ENCODE measurements around the gene OSBPL5.

OSBPL5 gene

DNA sequence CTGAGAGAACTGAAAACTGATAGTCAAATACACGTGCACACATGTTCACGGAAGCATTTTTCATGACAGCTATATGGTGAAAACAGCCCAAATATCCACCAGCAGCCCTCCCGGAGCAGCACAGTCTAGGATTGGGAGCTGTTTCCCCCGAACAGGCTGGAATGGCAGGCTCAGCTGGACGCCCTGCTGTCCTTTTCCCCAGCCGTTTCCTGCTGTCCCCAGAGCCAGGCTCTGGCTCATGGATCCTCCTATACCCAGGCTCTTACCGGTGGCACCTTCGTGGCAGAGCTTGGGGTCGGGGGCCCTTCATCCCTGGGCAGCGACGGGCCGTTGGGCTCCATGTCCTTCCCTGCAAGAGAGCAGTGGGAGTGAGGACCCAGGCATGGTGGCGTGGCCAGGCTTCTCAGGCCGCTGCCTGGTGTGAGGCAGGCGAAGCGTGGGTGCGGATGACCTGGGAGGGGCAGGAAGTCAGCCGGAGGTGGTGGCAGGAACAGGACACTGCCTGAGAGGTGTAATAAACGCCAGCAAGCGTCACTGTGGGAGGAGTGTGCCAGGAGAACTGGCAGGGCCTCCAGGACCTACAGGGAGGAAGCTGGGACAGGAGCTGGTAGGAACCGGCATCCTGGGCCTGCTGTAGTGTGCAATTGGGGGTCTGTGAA is 38.8 kb downstream of the OSBPL5 start:
- peaks cover 11% of the 10 kb centered on the region for H3K4me1 ChIP-seq (ENCODE audit: control insufficient read depth, insufficient read depth, low read depth, low read length)
- H3K36me3 ChIP-seq (ENCODE audit: control insufficient read depth in 1 of 2, insufficient read depth in 2 of 2, low read depth in 1 of 2, low read length in 2 of 2): peaks cover 25 to 56% of the 10 kb centered on the region in 2 experiments
- H3K27ac ChIP-seq (ENCODE audit: low read length, poor library complexity, severe bottlenecking): no peak overlapping the region
- no peak overlapping the region for H2BK5ac ChIP-seq (ENCODE audit: low read depth, low read length, poor library complexity, severe bottlenecking)
- H3K4me2 ChIP-seq (ENCODE audit: low read length, poor library complexity, severe bottlenecking): no peak overlapping the region
- H4K91ac ChIP-seq (ENCODE audit: low read length): no peak overlapping the region
- no peak overlapping the region for H2BK12ac ChIP-seq (ENCODE audit: low read length in 2 of 2)
- no peak overlapping the region for H3K4ac ChIP-seq (ENCODE audit: low read depth in 1 of 2, low read length in 2 of 2)
- peaks cover 2% of the 10 kb centered on the region for H3K79me1 ChIP-seq (replicated peaks; ENCODE audit: low read length, poor library complexity, severe bottlenecking)
- H3K23ac ChIP-seq (ENCODE audit: low read length in 2 of 2): no peak overlapping the region
- H3K9ac ChIP-seq (ENCODE audit: low read length): no peak overlapping the region
- H4K8ac ChIP-seq (ENCODE audit: low read length): no peak overlapping the region
- WGBS: 89% methylated on average over 21 of the region's 21 CpGs
- H3K14ac ChIP-seq (ENCODE audit: low read length in 2 of 2): no peak overlapping the region
- no peak for DNase-seq
- H3K4me3 ChIP-seq (ENCODE audit: insufficient read depth in 1 of 2, low read depth in 1 of 2, low read length in 2 of 2): no peak overlapping the region
- no peak overlapping the region for H2AK5ac ChIP-seq (ENCODE audit: low read length, severe bottlenecking)
- no peaks in the 10 kb centered on the region for H3K9me3 ChIP-seq (ENCODE audit: control insufficient read depth, low read length)
- H2BK15ac ChIP-seq (ENCODE audit: low read depth, poor library complexity, severe bottlenecking): no peak overlapping the region
- H3K27me3 ChIP-seq (ENCODE audit: control insufficient read depth in 1 of 2, insufficient read depth in 1 of 2, low read length in 2 of 2): no peaks in the 10 kb centered on the region
- no peak overlapping the region for H3K18ac ChIP-seq (ENCODE audit: low read depth in 1 of 2, low read length in 2 of 2)
- no peak overlapping the region for H2AFZ ChIP-seq (ENCODE audit: low read depth, low read length)
- H2BK120ac ChIP-seq (ENCODE audit: low read depth, low read length): no peak overlapping the region

DNA sequence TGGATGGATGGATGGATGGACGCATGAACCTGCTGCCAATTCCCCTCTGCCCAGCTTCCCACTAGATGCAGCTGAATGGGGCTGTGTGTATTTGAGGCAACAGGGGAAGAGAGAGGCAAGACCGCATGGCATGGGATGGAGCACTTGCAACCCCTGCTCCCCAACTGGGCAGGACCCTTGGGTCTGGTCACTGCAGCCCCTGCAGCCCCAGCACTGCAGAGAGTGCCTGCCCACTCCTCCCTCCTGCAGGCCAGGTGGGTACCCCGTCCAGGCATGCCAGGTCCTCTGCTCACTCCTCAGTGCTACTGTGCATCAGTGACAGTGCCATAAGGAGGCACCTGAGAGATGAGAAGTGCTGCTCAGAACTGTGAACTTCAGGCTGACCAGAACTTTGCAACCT is 40.3 kb downstream of the OSBPL5 start:
- Histone ChIP-seq H2BK120ac (ENCODE audit: low read depth, low read length) (no peak overlapping the region), H3K18ac (ENCODE audit: low read depth in 1 of 2, low read length in 2 of 2) (no peak overlapping the region), H3K27me3 (ENCODE audit: control insufficient read depth in 1 of 2, insufficient read depth in 1 of 2, low read length in 2 of 2) (no peaks in the 10 kb centered on the region), H3K9me3 (ENCODE audit: control insufficient read depth, low read length) (no peaks in the 10 kb centered on the region), H4K8ac (ENCODE audit: low read length) (no peak overlapping the region), H3K36me3 (ENCODE audit: control insufficient read depth in 1 of 2, insufficient read depth in 2 of 2, low read depth in 1 of 2, low read length in 2 of 2) (peaks cover 36 to 68% of the 10 kb centered on the region in 2 experiments), H3K14ac (ENCODE audit: low read length in 2 of 2) (peak overlapping the region in 1 of 2 experiments; percentile 58), H3K4me3 (ENCODE audit: insufficient read depth in 1 of 2, low read depth in 1 of 2, low read length in 2 of 2) (no peak overlapping the region), H3K27ac (ENCODE audit: low read length, poor library complexity, severe bottlenecking) (no peak overlapping the region), H3K4ac (ENCODE audit: low read depth in 1 of 2, low read length in 2 of 2) (no peak overlapping the region), H2BK12ac (ENCODE audit: low read length in 2 of 2) (peak overlapping the region in 1 of 2 experiments; percentile 29), H2AFZ (ENCODE audit: low read depth, low read length) (no peak overlapping the region), H3K23ac (ENCODE audit: low read length in 2 of 2) (no peak overlapping the region), H2BK15ac (ENCODE audit: low read depth, poor library complexity, severe bottlenecking) (no peak overlapping the region), H4K91ac (ENCODE audit: low read length) (no peak overlapping the region), H3K79me1 (replicated peaks; ENCODE audit: low read length, poor library complexity, severe bottlenecking) (peaks cover 2% of the 10 kb centered on the region), H3K4me1 (ENCODE audit: control insufficient read depth, insufficient read depth, low read depth, low read length) (peaks cover 12% of the 10 kb centered on the region), H2BK5ac (ENCODE audit: low read depth, low read length, poor library complexity, severe bottlenecking) (no peak overlapping the region), H3K4me2 (ENCODE audit: low read length, poor library complexity, severe bottlenecking) (no peak overlapping the region), H3K9ac (ENCODE audit: low read length) (no peak overlapping the region), H2AK5ac (ENCODE audit: low read length, severe bottlenecking) (no peak overlapping the region)
- WGBS: 79% methylated on average over 3 of the region's 3 CpGs
- DNase-seq: no peak

DNA sequence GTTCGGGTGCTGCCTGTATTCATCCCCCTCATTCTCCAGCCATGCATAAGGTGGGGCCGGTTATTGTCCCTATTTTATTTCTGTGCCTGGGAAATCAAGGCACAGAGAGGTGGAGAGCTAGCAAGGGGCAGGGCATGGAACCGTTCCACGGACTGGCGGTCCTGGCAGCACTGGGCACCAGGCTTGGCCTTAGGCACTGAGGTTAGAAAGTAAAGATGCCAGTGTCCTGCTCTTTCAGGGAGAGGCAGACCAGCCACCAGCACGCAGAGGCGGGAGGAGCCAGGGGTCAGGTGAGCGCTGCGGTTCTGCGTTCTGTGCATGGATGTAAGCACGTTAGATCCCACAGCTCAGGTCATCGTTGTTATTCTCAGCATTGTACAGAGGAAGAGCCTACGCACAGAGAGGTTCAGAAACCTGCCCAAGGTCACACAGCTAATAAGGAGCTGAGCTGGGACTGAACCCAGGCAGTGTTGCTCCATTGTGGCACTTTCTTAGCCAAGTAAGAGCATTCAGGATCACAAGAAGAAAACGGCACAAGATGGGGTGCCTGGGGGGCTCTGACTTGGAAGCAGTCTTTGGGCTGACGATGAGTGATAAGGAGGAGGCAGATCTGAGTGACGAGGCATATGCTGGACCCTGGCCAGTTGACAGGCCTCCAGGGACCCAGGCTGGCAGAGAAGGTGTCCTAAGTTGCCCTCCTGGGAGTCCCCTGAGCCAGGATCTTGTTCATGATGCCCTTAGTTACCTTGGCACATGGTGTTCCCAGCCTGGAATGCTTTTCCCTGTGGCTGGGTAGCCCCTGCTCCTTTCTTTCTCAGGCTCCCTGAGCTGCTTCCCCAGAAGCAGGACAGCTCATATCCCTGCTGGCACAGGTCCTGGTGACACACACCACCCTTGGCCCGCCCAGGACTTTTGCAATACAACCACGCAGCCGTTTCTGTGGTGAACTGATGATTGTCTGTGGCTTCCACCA is 41.1 kb downstream of the OSBPL5 start:
- H3K27ac ChIP-seq (ENCODE audit: low read length, poor library complexity, severe bottlenecking): no peak overlapping the region
- H2BK5ac ChIP-seq (ENCODE audit: low read depth, low read length, poor library complexity, severe bottlenecking): no peak overlapping the region
- no peaks in the 10 kb centered on the region for H3K79me1 ChIP-seq (replicated peaks; ENCODE audit: low read length, poor library complexity, severe bottlenecking)
- peaks cover 12% of the 10 kb centered on the region for H3K4me1 ChIP-seq (ENCODE audit: control insufficient read depth, insufficient read depth, low read depth, low read length)
- peak overlapping the region in 1 of 2 experiments; percentile 46 for H3K18ac ChIP-seq (ENCODE audit: low read depth in 1 of 2, low read length in 2 of 2)
- no peak overlapping the region for H3K4ac ChIP-seq (ENCODE audit: low read depth in 1 of 2, low read length in 2 of 2)
- H3K23ac ChIP-seq (ENCODE audit: low read length in 2 of 2): no peak overlapping the region
- no peak overlapping the region for H2BK15ac ChIP-seq (ENCODE audit: low read depth, poor library complexity, severe bottlenecking)
- H3K9ac ChIP-seq (ENCODE audit: low read length): peak overlapping the region; percentile 53
- H3K27me3 ChIP-seq (ENCODE audit: control insufficient read depth in 1 of 2, insufficient read depth in 1 of 2, low read length in 2 of 2): no peaks in the 10 kb centered on the region
- H3K4me3 ChIP-seq (ENCODE audit: insufficient read depth in 1 of 2, low read depth in 1 of 2, low read length in 2 of 2): peak overlapping the region in 1 of 2 experiments; percentile 57
- no peak overlapping the region for H3K14ac ChIP-seq (ENCODE audit: low read length in 2 of 2)
- no peaks in the 10 kb centered on the region for H3K9me3 ChIP-seq (ENCODE audit: control insufficient read depth, low read length)
- H4K8ac ChIP-seq (ENCODE audit: low read length): no peak overlapping the region
- WGBS: 79% methylated on average over 19 of the region's 19 CpGs
- H3K36me3 ChIP-seq (ENCODE audit: control insufficient read depth in 1 of 2, insufficient read depth in 2 of 2, low read depth in 1 of 2, low read length in 2 of 2): peaks cover 44 to 76% of the 10 kb centered on the region in 2 experiments
- no peak overlapping the region for H2AK5ac ChIP-seq (ENCODE audit: low read length, severe bottlenecking)
- no peak overlapping the region for H3K4me2 ChIP-seq (ENCODE audit: low read length, poor library complexity, severe bottlenecking)
- peak overlapping the region in 1 of 2 experiments; percentile 10 for H2BK12ac ChIP-seq (ENCODE audit: low read length in 2 of 2)
- H4K91ac ChIP-seq (ENCODE audit: low read length): no peak overlapping the region
- no peak overlapping the region for H2AFZ ChIP-seq (ENCODE audit: low read depth, low read length)
- DNase-seq: peak; percentile 93
- H2BK120ac ChIP-seq (ENCODE audit: low read depth, low read length): no peak overlapping the region

DNA sequence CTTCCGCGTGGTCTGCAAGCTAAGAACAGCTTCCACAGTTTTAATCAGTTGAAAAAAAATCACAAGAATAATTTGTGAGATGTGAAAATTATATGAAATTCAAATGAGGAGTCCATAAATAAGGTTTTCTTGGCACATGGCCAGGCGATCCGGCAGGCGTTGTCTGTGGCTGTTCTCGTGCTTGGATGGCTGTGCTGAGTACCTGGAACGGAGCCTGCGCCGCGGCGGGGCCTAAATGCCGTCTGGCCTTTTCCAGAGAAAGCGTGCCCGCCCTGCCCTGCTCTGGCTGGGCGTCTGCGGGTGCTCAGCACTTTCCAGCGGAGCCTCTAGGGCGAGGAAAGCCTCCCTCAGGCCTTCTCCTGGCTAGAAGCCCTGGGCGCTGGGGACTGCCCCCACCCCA is 41.8 kb downstream of the OSBPL5 start:
- H3K27ac ChIP-seq (ENCODE audit: low read length, poor library complexity, severe bottlenecking): no peak overlapping the region
- H2BK120ac ChIP-seq (ENCODE audit: low read depth, low read length): no peak overlapping the region
- no peaks in the 10 kb centered on the region for H3K27me3 ChIP-seq (ENCODE audit: control insufficient read depth in 1 of 2, insufficient read depth in 1 of 2, low read length in 2 of 2)
- no peaks in the 10 kb centered on the region for H3K79me1 ChIP-seq (replicated peaks; ENCODE audit: low read length, poor library complexity, severe bottlenecking)
- H2AK5ac ChIP-seq (ENCODE audit: low read length, severe bottlenecking): no peak overlapping the region
- peak overlapping the region in 1 of 2 experiments; percentile 10 for H2BK12ac ChIP-seq (ENCODE audit: low read length in 2 of 2)
- H3K9me3 ChIP-seq (ENCODE audit: control insufficient read depth, low read length): no peaks in the 10 kb centered on the region
- no peak overlapping the region for H3K4ac ChIP-seq (ENCODE audit: low read depth in 1 of 2, low read length in 2 of 2)
- H3K9ac ChIP-seq (ENCODE audit: low read length): peak overlapping the region; percentile 39
- no peak overlapping the region for H3K14ac ChIP-seq (ENCODE audit: low read length in 2 of 2)
- H3K4me2 ChIP-seq (ENCODE audit: low read length, poor library complexity, severe bottlenecking): no peak overlapping the region
- peaks cover 42 to 72% of the 10 kb centered on the region in 2 experiments for H3K36me3 ChIP-seq (ENCODE audit: control insufficient read depth in 1 of 2, insufficient read depth in 2 of 2, low read depth in 1 of 2, low read length in 2 of 2)
- H3K23ac ChIP-seq (ENCODE audit: low read length in 2 of 2): no peak overlapping the region
- no peak for DNase-seq
- peaks cover 12% of the 10 kb centered on the region for H3K4me1 ChIP-seq (ENCODE audit: control insufficient read depth, insufficient read depth, low read depth, low read length)
- no peak overlapping the region for H3K18ac ChIP-seq (ENCODE audit: low read depth in 1 of 2, low read length in 2 of 2)
- H3K4me3 ChIP-seq (ENCODE audit: insufficient read depth in 1 of 2, low read depth in 1 of 2, low read length in 2 of 2): peak overlapping the region in 1 of 2 experiments; percentile 57
- no peak overlapping the region for H2BK5ac ChIP-seq (ENCODE audit: low read depth, low read length, poor library complexity, severe bottlenecking)
- no peak overlapping the region for H4K91ac ChIP-seq (ENCODE audit: low read length)
- no peak overlapping the region for H2AFZ ChIP-seq (ENCODE audit: low read depth, low read length)
- H4K8ac ChIP-seq (ENCODE audit: low read length): no peak overlapping the region
- no peak overlapping the region for H2BK15ac ChIP-seq (ENCODE audit: low read depth, poor library complexity, severe bottlenecking)
- WGBS: 90% methylated on average over 17 of the region's 19 CpGs

All from mesenchymal stem cell (in vitro differentiated cells and primary cell).